GM12891 (cell line): ENCODE data around the gene LCT.

Source experiments
- POLR2A ChIP-seq: IDR thresholded peaks from 2 replicates; pipeline ENCODE4 v1.6.1; 2011; ENCODE audit warnings: low read depth, low read length, control low read depth
- POLR2AphosphoS5 ChIP-seq: IDR thresholded peaks from 2 replicates; pipeline ENCODE4 v1.6.1; 2011; ENCODE audit warnings: low read depth, low read length, control low read depth
- SPI1 ChIP-seq: IDR thresholded peaks from 2 replicates; pipeline ENCODE4 v1.6.1; 2011; ENCODE audit warnings: low read depth, low read length, control low read depth
- TAF1 ChIP-seq: IDR thresholded peaks from 2 replicates; pipeline ENCODE4 v1.6.1; 2011; ENCODE audit warnings: low read depth, low read length, control low read depth

GRCh38 chr2:135843671-135844070 lies 6.7 kb upstream of the LCT start:
- TF ChIP-seq POLR2A = no peak
- TF ChIP-seq POLR2AphosphoS5 = no peak
- no peak for TF ChIP-seq TAF1
- TF ChIP-seq SPI1 = no peak
